SK-N-SH (cell line): ENCODE measurements around the gene NRP2.

Experiments
- EP300 ChIP-seq, 2 experiments: IDR thresholded peaks; 2 replicates each; pipeline versions ENCODE4 v1.4.0 to v1.6.1; 2012; ENCODE audit warnings: borderline replicate concordance in 1 of 2, low read depth in 1 of 2, low read length in 1 of 2
- EZH2phosphoT487 ChIP-seq: fragments of 200-600 bp; sonication (generic); IDR thresholded peaks from 2 replicates; pipeline ENCODE4 v1.6.1; 2017; ENCODE audit warnings: low read depth, mixed run types, mild to moderate bottlenecking, antibody characterized with exemption, moderate library complexity, borderline replicate concordance
- FOXJ3 ChIP-seq: sonication (generic); formaldehyde crosslinking; IDR thresholded peaks from 2 replicates; pipeline ENCODE4 v1.5.1; 2020; ENCODE audit warnings: mild to moderate bottlenecking, missing genetic modification reagents
- FOXM1 ChIP-seq: IDR thresholded peaks from 2 replicates; pipeline ENCODE4 v1.4.0; 2012; ENCODE audit warnings: low read depth, mild to moderate bottlenecking
- POLR2AphosphoS5 ChIP-seq: IDR thresholded peaks from 2 replicates; pipeline ENCODE4 v1.6.1; 2012; ENCODE audit warnings: low read depth, low read length
- RAD21 ChIP-seq: IDR thresholded peaks from 2 replicates; pipeline ENCODE4 v1.6.1; 2012; ENCODE audit warnings: mild to moderate bottlenecking, low read length
- TEAD4 ChIP-seq: IDR thresholded peaks from 2 replicates; pipeline ENCODE4 v1.4.0; 2012; ENCODE audit warnings: mild to moderate bottlenecking, borderline replicate concordance; ENCODE audit not compliant: insufficient read depth
- TF ChIP-seq, protein P1 (sequence below): fragments of 200-600 bp; sonication (generic); IDR thresholded peaks from 2 replicates; pipeline ENCODE4 v1.6.1; 2017; ENCODE audit warnings: antibody characterized with exemption, mild to moderate bottlenecking, moderate library complexity
- TF ChIP-seq, protein P2 (sequence below): IDR thresholded peaks from 2 replicates; pipeline ENCODE4 v1.6.1; 2012; ENCODE audit warnings: mild to moderate bottlenecking, low read depth, low read length, moderate library complexity
- TF ChIP-seq, protein P3 (sequence below): IDR thresholded peaks from 2 replicates; pipeline ENCODE4 v1.4.0; 2012; ENCODE audit warnings: low read depth, borderline replicate concordance
- TF ChIP-seq, protein P4 (sequence below): fragments of 150-350 bp; IDR thresholded peaks from 2 replicates; pipeline ENCODE4 v1.6.1; 2016; ENCODE audit warnings: mild to moderate bottlenecking, low read depth, low read length

DNA sequence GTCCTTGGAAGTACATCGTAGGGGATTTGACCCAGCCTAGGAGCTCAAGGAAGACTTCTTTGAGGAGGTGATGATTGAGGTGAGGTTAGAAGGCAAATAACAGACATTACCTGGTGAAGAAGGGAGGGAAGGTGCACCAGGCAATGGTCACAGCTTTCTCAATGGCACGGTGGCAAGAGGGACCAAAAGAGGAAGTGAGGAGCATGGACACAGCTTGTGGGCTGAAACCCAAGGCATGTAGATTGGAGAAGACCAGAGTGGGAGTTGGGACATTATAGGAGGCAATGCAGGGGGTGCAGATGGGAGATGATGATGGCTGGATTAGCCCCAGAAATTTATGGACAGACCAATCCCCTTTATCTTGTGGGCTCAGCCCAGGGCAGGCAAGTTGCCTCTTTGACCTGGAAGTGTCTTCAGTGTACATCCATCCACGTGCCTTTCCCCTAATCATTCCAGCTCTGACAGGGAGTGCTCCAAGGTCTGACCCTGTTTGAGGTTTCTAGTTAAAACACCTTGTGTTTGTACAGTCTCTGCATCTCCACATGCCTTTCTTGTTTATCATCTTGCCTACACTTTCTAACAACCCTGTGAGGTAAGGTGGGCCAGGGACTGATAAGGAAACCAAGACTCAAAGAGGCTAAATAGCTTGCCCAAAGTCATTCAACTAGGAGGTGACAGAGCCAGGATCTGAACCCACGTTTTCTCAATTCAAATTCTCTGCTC lies 59.1 kb downstream of the NRP2 start:
- TF ChIP-seq RAD21 (no peak), POLR2AphosphoS5 (no peak), FOXM1 (no peak), TEAD4 (no peak), EZH2phosphoT487 (no peak), FOXJ3 (CRISPR knock-in tag) (no peak), EP300 (IDR thresholded peaks at IDR 0.05; ENCODE audit: borderline replicate concordance in 1 of 2, low read depth in 1 of 2, low read length in 1 of 2) (no peak)
- TF ChIP-seq, protein P1, sequence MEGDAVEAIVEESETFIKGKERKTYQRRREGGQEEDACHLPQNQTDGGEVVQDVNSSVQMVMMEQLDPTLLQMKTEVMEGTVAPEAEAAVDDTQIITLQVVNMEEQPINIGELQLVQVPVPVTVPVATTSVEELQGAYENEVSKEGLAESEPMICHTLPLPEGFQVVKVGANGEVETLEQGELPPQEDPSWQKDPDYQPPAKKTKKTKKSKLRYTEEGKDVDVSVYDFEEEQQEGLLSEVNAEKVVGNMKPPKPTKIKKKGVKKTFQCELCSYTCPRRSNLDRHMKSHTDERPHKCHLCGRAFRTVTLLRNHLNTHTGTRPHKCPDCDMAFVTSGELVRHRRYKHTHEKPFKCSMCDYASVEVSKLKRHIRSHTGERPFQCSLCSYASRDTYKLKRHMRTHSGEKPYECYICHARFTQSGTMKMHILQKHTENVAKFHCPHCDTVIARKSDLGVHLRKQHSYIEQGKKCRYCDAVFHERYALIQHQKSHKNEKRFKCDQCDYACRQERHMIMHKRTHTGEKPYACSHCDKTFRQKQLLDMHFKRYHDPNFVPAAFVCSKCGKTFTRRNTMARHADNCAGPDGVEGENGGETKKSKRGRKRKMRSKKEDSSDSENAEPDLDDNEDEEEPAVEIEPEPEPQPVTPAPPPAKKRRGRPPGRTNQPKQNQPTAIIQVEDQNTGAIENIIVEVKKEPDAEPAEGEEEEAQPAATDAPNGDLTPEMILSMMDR, result no peak
- TF ChIP-seq, protein P2, sequence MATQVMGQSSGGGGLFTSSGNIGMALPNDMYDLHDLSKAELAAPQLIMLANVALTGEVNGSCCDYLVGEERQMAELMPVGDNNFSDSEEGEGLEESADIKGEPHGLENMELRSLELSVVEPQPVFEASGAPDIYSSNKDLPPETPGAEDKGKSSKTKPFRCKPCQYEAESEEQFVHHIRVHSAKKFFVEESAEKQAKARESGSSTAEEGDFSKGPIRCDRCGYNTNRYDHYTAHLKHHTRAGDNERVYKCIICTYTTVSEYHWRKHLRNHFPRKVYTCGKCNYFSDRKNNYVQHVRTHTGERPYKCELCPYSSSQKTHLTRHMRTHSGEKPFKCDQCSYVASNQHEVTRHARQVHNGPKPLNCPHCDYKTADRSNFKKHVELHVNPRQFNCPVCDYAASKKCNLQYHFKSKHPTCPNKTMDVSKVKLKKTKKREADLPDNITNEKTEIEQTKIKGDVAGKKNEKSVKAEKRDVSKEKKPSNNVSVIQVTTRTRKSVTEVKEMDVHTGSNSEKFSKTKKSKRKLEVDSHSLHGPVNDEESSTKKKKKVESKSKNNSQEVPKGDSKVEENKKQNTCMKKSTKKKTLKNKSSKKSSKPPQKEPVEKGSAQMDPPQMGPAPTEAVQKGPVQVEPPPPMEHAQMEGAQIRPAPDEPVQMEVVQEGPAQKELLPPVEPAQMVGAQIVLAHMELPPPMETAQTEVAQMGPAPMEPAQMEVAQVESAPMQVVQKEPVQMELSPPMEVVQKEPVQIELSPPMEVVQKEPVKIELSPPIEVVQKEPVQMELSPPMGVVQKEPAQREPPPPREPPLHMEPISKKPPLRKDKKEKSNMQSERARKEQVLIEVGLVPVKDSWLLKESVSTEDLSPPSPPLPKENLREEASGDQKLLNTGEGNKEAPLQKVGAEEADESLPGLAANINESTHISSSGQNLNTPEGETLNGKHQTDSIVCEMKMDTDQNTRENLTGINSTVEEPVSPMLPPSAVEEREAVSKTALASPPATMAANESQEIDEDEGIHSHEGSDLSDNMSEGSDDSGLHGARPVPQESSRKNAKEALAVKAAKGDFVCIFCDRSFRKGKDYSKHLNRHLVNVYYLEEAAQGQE, result no peak
- TF ChIP-seq, protein P3, sequence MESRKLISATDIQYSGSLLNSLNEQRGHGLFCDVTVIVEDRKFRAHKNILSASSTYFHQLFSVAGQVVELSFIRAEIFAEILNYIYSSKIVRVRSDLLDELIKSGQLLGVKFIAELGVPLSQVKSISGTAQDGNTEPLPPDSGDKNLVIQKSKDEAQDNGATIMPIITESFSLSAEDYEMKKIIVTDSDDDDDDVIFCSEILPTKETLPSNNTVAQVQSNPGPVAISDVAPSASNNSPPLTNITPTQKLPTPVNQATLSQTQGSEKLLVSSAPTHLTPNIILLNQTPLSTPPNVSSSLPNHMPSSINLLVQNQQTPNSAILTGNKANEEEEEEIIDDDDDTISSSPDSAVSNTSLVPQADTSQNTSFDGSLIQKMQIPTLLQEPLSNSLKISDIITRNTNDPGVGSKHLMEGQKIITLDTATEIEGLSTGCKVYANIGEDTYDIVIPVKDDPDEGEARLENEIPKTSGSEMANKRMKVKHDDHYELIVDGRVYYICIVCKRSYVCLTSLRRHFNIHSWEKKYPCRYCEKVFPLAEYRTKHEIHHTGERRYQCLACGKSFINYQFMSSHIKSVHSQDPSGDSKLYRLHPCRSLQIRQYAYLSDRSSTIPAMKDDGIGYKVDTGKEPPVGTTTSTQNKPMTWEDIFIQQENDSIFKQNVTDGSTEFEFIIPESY, result no peak
- TF ChIP-seq, protein P4, sequence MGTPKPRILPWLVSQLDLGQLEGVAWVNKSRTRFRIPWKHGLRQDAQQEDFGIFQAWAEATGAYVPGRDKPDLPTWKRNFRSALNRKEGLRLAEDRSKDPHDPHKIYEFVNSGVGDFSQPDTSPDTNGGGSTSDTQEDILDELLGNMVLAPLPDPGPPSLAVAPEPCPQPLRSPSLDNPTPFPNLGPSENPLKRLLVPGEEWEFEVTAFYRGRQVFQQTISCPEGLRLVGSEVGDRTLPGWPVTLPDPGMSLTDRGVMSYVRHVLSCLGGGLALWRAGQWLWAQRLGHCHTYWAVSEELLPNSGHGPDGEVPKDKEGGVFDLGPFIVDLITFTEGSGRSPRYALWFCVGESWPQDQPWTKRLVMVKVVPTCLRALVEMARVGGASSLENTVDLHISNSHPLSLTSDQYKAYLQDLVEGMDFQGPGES, result no peak
